OCI-LY3 (cell line): ENCODE measurements around the gene SCARF1.

Experiments
- EZH2phosphoT487 ChIP-seq: fragments of 200-600 bp; shearing (Covaris generic); IDR thresholded peaks from 2 replicates; pipeline ENCODE4 v1.6.1; 2018; ENCODE audit warnings: antibody characterized with exemption, mixed run types, low read depth
- TF ChIP-seq, protein P1 (sequence below): fragments of 200-600, 300-600 bp; sonication (generic); IDR thresholded peaks from 2 replicates; pipeline ENCODE4 v1.5.1; 2014; ENCODE audit warnings: antibody characterized with exemption, low read length, low read depth

DNA sequence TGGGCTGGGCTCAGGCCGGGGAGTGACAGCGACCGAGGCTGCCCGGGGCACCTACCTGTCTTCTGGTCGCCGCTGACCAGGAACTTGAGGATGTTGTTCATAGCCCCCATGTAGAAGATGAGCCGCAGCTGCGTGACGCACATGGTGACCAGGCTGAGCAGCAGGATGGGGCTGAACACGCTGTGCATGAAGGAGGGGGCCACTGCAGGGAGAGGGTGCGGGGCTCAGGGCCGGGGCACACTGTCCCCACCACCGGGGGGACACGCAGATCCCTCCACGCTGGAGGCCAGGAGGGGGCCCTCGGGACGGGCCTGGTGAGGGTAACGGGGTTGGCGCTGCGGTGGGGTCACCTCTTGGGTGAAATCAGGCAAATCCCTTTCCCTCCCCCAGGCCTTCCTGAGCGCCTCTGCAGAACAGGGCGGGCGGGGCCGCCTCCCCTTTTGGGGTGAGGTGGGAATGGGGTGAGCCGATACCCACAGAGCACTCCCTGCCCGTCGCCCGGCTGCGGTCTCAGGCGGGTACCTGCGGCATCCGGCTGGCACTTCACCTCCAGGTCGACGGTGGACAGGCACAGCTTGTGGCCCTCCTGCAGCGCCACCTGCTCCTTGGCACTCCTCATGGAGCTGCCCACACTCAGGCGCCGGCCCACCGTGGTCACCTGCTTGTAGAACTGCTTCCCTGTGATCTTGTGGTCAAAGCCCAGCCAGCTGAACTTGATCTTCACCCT lies 54.6 kb downstream of the SCARF1 start:
- TF ChIP-seq EZH2phosphoT487: no peak
- TF ChIP-seq, protein P1, sequence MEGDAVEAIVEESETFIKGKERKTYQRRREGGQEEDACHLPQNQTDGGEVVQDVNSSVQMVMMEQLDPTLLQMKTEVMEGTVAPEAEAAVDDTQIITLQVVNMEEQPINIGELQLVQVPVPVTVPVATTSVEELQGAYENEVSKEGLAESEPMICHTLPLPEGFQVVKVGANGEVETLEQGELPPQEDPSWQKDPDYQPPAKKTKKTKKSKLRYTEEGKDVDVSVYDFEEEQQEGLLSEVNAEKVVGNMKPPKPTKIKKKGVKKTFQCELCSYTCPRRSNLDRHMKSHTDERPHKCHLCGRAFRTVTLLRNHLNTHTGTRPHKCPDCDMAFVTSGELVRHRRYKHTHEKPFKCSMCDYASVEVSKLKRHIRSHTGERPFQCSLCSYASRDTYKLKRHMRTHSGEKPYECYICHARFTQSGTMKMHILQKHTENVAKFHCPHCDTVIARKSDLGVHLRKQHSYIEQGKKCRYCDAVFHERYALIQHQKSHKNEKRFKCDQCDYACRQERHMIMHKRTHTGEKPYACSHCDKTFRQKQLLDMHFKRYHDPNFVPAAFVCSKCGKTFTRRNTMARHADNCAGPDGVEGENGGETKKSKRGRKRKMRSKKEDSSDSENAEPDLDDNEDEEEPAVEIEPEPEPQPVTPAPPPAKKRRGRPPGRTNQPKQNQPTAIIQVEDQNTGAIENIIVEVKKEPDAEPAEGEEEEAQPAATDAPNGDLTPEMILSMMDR: no peak
